ENCODE data around the gene HBP1.
"Not testable (repeated sequence)": the region's sequence is repeated elsewhere in the genome, so short reads cannot be mapped to it uniquely, and the experiment has no call there.

HBP1 gene

DNA sequence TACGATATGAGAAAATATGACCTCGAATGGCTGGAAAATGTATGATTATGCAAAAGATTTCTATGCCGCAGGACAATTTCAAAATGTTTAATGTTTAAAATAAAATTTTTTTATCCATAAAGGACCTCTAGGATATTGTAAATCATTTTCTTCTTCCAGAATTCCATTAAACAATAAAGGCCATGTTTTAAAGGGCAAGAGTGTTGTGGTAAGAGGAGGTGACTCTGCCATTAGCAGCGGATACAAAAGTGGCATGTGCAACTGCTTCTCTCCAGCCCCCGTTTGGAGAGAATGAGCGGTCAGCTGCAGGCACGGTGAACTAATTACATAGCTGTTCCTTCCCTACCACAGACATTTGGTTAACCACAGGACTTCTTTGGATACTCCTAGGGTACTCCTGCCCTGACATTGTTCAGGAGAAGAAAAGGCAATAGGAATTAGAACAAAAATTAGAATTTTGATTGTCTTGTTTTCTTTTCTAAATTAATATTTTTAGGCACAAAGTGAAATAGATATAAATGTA, 63.8 kb downstream of the HBP1 start:
- no peak for DNase-seq

DNA sequence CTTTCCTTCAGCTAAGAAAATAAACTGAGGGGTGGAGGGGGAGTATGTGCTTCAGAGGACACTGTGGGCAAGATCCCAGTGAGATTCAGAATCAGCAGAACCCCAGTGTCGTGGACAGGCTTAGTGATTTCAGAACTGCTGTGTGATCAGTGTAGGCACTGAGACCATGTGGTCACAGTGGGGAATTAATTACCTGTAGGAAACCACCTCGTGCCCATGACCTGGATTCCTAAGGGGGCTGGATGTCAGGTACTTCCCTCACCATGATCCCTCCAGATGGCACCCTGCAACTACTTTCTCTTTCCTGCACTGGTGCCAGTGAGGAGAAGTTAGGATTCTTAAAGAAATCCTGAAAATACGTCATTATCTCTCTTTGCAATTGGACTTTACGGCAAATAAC, 64.4 kb downstream of the HBP1 start:
- DNase-seq: no peak

DNA sequence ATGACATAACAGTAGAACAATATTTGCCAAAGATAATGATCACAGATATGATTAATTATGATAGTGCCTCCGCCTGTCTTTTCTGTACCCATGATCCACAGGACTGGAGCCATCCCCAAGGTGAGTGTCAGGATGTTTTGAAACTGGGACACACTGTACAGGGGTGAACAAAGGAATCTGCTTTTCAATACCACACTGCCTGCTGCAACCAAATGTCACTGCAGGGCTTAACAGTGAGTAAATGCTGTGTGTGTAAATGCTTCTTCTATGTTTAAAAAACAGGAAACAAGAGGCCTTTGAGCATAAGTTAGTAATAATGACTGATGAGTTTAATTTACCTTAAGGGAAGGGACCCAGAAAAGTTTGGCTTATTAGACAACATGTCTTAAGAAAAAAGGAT, 65.2 kb downstream of the HBP1 start:
- DNase-seq: no peak

- DNase-seq: no peak
Measured at GRCh38 chr7:107234436-107234835, 65.6 kb downstream of the HBP1 start.

DNA sequence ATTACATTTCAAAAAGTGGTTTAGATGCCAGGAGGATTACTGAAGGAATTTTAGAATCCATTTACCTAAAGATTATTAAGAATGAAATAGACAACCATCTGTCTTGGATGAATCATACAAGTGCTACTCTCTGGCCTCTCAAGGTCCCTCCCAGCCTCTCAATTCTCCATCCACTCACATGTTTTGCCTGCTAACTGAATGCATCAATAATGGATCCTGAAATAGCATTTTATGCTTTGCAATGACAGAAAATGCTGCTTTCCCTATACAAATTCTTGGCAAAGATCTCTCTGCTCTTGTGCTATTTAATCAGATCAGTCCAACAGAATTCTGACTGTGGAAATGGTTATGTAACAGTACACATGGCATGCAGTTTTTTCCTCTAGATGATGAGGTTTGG, 68.1 kb downstream of the HBP1 start:
- DNase-seq: no peak

DNA sequence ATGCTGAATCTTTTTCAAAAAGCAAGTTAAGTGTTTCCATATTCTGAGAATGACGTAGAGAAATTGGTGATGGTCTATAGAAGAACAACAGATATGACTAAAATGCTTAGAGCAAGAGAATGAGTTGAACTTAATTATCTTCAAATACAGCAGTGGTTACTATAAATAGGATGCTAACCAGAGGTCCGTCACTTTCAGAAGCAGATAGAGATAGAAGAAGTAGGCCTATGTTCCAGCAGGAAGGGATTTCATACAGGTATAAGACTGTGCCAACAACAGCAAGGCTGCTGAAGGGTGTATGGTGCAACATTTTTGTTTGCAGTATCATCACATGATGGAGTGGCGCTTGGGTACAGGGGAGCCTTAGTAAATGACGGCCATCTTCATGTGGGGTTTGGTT, 68.6 kb downstream of the HBP1 start:
- no peak for DNase-seq

DNA sequence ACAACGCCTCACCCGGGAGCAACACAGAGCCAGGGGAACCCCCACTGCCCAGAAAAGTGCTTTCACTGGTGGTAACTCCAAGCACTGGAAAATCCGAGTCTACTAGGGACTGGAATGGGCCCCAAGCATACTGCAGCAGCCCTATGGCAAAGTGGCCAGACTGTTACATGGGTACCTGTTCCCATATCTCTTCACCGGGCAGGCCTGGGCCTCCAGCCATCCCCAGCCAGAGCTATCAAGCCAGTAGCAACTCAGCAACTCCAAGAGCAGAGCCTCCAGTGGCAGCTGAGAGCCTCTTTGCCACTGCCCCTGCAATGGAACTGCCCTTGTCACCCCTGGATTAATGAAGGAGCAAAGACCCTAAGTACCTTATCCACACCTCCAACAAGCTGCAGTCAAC, 73.5 kb downstream of the HBP1 start:
- DNase-seq: no peak

GRCh38 chr7:107244613-107245012, 75.8 kb downstream of the HBP1 start:
- no peak for DNase-seq

- DNase-seq: not testable (repeated sequence)
Measured at GRCh38 chr7:107246836-107247235, 78.0 kb downstream of the HBP1 start.

GRCh38 chr7:107248551-107249316, 79.9 kb downstream of the HBP1 start:
- DNase-seq: no peak

GRCh38 chr7:107251963-107252362, 83.2 kb downstream of the HBP1 start:
- DNase-seq: no peak

Measured in NCI-H1417 treated with DMSO at 0.1 percent for 48 hours (cell line).